DMS153 treated with DMSO at 0.1 percent for 48 hours (cell line): Measurements from ENCODE around the gene EPAS1.

Source experiments
- DNase-seq: peaks from one replicate; lab custom pipeline; 2025; ENCODE audit not compliant: unreplicated experiment; lab: John Stamatoyannopoulos, UW

The EPAS1 gene

DNA sequence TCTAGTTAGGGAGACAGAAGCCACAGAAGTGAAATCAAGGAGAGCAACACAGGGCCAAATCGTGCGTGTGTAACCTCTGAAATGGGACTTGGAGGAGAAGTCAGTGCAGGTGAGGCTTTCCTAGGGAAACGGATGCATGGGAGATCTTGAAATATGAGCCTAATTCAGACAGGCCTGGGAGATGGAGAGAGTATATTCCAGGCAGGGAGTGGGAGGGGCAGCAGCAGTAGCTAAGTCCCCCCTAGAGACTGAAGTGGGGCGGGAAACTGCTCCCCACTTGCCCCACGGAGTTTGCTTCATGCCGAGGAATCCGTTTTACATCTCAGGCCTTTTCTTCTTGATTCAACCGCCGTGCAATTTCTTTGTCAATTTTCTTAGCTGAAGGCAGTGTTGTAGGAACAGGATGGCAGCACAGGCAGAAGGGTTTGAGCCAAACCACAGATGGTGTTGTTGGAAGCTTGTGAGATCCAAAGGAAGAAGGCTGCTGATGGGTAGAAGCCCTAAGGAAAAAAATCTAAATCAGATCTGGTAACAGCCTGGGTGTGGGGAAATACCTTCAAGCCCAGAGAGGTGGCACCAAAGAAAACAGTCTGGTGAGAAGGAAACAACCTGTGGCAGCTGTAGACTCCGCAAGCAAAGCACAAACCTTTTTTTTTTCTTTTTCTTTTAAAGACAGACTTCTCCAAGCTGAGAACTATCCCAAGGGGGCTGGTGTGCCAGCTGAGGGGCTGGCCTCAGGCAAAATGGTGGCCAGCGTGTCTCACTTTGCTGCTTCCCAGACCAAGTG is 40.2 kb downstream of the EPAS1 start:
- DNase-seq: no peak

DNA sequence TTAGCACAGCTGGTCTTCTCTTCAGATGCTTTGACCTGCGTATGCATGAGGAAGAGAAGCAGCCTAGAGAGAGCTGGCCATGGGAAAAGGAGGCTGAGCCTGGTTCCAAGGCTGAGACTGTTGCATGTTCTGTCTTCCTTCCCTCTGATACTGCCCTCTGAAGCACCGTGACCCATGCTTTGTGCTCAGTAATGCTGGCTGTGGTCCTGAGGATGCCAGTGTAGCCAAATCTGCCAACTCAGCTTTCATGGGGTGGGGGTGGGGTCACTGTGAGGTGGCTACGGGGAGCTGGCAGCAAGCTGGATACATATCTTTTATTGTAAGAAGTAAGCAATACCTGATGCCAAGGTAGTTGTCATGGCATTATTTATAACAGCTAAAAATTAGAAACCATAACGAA is 41.5 kb downstream of the EPAS1 start:
- no peak for DNase-seq

DNA sequence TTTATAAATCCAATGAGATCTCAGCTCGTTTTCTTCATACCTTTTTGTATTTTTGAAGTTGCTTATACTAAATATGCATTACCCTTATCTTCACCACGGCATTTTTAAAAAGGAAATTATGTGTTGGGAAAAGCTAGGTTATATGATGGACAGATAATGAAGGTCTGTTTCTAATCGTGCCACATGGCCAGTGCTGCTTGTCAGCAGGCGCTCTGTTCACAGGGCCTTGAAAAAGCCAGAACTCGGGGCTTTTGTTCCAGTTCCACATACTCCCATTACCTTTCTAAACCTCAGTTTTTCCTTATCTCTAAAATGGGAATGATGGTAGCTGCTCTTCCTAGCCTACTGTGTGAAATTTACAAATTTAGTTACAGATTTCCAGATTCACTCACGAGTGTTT is 42.0 kb downstream of the EPAS1 start:
- DNase-seq: no peak

DNA sequence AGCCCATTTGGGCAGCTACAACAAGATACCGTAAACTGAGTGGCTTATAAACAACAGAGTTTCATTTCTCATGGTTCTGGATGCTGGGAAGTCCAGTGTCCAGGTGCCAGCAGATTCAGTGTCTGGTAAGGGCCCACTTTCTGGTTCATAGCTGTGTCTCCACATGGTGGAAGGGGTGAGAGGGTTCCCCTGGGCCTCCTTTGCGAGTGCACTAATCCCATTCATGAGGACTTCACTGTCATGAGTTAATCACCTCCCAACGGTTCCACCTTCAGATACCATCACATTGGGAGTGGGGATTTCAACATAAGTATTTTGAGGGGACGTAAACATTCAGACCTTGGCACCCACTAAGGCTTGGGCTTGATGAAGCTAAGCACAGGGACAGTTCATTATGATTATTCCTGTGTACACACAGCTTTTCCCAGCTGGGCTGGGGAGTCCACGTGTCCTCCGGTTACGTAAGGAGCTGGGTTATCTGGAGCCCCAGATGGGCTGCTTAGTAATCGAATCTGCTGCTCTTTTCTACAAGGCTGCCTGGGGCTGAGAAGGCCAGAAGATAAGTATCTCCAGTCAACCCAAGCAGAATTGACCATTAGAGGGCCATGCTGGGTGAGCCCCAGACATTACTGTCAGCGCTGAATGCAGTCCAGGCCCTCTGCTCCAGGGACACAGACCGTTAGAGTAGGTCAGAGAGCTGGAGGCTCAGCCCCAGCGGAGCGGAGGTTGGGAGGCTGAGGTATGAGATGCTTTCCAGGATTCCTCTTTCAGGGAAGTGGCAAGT is 42.7 kb downstream of the EPAS1 start:
- DNase-seq: no peak

DNA sequence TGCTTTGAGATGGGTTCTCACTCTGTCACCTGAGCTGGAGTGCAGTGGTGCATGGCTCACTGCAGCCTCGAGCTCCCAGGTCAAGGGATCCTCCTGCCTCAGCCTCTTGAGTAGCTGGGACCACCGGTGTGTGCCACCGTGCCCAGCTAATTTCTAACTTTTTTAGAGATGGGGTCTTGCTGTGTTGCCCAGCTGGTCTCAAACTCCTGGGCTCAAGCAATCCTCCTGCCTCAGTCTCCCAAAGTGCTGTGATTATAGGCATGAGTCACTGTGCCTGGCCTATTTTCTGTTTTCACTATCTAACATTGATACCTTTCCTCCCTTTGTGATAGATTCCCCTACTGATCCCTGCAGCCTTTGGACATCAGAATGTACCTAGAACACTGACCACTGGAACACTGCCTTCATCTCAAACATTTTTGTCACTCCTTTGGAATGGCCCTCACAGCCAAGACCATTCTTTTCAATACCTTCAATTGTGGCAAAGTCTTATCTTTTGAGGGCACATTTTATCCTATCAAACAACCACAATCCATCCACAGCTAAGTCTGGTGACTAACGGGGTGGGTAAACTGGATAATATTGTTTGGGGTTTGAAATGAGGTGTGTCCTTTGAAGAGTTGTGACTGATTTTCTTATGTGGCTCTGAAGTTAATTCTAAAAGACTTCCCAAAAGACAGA is 43.7 kb downstream of the EPAS1 start:
- no peak for DNase-seq

DNA sequence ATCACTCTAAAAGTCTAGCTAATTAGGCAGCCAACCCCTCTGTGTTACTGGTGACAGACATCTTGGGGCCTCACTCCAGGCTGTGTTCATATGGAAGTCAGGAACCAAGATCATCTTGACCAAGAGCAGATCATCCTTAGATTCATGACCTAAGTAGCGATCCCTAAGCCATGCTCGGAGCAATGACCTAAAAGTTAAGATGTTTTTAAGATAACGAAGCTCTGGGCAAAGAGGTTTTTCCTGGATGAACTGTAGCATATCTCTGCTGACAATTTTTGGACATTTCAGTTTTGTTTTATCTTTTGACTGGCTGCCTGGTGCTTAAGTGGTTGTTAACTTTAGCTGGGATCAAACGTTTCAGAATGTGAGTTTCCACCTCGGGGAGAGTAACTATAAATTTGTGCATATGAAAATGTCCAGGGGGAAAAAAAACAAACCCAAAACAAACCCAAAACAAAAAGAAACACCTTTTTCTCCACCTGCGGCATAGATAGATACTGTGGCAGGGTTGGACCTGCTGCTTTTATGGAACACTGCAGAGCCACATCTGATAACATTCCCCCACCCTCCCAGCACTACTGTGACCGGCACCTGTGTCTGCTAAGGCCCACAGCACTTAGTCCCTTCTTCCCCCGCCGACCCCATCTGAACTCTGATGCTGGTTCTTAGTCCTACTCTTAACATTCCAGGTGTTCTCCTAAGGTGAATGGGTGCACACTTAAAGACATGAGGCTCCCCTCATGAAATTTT is 45.5 kb downstream of the EPAS1 start:
- DNase-seq: no peak

DNA sequence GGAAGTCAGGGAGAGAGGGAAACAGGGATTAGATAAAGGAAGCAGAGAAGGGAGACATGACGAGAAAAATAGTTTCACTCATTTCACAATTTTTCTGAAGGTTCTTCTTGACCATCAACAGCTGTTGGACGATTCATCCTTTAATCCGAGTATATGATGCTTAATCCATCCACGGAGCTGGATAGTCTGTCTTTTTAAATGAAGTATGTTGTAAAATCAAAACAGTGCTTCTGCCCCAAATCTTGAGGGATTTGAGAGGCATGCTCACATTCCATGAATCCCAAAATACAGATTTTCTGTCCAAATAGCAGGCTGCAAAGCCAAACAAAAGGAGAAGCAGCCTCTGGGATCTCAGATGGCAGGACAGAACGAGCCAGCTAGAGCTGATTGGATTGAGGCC is 47.5 kb downstream of the EPAS1 start:
- no peak for DNase-seq

DNA sequence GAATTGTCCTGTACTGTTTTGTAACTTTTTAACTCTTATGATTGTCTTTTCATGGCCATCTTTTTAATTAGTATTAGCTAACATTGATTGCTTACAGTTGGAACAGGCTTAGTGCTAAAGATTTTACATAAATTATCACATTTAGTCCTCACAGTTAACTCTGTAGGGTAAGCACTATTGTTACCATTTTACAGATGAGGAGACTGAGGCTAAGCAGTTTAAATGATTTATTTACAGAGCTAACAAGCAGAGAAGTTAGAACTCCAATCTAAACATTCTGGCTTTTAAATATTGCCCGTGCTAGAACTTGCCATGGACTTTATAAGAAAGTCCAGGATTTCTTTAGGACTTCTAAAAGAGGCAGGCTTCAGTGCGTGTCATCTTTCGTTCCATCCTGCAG is 48.6 kb downstream of the EPAS1 start:
- DNase-seq: no peak

DNA sequence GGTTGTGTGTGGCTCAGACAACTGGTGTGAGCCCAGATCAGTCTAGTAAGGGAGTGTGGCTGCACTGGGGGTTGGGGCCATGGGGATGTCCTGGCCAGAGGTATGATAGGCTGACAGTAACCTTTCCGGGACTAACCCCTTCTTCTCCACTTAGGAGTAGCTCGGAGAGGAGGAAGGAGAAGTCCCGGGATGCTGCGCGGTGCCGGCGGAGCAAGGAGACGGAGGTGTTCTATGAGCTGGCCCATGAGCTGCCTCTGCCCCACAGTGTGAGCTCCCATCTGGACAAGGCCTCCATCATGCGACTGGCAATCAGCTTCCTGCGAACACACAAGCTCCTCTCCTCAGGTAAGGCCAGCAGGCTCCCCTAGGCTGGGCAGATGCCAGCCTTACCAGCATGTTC is 49.5 kb downstream of the EPAS1 start:
- DNase-seq: no peak

DNA sequence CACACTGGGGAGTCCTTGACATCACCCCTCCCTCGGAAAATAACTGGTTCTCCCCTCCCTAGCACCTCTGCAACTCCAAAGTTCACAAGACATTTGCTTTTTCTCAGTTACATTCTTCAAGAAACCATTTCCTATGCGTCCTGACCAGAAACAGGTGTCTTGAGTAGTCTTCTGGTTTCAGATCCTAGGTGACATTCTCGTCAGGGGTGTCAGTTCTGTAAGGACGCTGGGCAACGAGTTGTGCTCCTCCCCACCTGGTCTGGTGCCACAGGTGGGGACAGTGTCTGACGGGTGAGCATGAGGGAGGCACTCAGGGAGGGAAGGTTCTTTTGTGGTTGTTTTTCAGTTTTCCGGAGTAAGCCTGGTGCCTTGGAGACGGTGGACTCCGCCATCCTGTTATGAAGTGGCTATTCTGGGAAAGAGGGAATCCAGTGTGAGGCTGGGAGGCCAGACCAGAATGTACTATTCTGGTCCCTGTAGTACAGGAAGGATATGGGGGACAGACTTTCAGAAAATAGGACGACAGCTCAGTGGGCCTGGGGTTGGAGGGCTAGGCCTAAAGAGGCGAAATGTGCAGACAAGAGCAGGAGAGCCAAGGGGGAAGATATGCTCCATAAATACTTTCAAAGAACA is 50.6 kb downstream of the EPAS1 start:
- DNase-seq: no peak

DNA sequence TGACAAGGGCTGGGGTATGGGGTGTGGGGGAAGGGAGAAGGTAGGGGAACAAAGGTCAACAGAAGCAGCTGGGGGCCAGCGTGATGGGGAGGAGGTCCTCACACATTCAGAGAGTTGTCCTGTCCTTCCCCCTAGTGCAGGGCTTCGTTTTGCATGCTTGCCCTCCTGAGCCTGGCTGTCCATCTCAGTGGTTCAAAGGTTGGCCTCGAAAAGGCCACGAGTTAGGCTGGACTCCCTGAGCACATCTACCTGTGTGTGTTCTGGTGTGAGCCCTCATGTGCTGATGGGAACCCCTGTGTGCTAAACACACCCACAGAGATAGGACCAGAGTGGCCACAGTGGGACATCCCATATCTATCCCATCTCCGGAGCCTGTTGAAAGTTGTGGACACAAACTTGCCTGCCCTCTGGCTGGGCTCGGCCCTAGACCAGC is 51.9 kb downstream of the EPAS1 start:
- DNase-seq: no peak

DNA sequence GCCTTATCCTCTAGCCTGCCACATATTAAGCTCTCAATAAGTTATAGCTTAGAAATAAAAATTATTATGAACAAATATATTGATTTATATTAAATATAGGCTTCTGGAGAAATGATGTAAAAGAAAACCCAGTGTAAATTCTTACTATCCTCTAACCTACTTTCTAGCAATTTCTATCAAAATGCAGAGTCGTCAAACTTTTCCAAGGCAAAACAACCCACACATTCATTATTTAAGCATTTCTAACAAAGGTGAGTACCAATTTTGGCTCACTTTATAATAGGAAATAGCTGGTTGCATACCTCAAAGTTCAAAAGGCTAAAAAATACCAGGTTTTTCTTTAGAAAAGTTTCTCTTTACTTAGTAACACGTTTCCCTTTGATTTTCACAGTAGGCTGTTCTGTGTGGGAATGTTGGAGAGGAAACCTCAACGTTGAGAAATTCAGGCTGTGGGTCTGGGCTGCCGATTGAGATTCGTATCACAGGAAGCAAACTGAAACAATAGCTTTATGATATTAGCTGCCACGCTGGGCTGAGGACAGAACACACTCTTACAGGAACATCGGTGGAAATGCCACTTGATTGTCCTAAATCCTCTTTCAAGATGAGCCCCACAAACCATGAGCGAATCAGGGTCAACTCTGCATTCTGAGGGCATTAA is 53.0 kb downstream of the EPAS1 start:
- DNase-seq: no peak

DNA sequence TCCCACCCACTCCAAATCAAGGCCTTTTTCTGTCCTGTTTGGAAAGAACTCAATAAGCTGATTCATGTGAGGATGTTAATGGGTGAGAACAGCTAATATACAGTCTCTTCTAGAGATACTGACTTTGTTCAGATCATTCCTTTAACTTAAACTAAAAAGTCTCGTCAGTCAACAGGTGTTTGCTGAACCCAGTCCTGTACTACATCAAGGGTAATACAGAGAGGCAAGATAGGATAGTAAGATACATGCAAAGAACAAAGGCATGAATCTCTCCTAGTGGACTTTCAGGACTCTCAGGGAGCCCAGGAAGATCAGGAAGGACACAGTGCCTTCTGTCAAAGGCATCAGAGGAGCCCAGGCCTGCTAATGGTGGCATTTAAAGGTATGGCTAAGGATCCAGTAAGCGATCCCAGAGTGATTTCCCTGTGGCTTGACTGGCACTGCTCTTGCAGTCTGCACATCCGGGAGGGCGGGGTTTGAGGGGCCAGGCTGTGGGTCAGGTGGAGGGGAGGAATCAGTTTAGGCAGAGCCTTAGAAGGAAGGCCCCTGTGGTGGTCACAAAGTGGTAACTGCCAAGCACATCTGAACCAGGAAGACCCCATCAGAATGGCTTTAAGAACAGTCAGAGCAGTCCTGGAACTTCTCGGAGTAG is 54.0 kb downstream of the EPAS1 start:
- no peak for DNase-seq

DNA sequence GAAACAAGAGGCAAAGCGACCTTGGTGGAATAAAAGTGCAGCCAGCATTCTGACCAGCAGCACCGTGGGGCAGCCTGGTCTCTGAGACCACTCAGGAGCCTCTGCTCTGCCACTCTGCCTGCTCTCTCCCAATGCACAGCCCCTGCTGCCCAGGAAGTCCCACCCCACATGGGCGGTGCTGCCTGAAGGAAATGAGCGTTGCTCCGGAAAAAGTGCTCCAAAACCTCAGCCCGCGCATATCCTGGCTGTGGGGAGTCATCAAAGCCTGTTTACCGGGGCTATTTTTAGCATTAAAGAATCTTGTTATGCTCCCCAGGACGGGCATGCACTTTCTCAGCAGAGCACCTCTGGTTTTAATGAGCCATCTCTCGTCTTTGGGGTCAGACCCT is 54.5 kb downstream of the EPAS1 start:
- DNase-seq: no peak

DNA sequence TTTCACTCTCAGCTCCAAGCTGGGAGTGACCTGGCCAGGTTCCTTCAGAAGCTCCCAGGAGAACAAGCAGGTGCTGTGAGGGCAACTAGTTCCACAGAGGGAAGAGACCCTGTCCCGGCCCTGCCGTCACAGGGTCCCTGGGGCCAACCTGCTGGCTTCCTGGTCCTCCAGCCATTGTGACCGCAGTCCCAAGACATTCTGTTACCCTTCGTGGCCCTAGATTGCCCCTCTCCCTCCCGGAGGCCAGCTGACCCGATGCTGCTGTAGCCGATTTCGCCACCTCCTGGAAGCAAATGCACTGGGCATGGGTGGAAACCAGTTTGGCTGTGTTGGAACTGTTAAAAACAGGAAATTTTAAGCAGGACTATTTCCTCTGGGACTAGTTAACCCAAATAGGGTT is 55.4 kb downstream of the EPAS1 start:
- DNase-seq: no peak

DNA sequence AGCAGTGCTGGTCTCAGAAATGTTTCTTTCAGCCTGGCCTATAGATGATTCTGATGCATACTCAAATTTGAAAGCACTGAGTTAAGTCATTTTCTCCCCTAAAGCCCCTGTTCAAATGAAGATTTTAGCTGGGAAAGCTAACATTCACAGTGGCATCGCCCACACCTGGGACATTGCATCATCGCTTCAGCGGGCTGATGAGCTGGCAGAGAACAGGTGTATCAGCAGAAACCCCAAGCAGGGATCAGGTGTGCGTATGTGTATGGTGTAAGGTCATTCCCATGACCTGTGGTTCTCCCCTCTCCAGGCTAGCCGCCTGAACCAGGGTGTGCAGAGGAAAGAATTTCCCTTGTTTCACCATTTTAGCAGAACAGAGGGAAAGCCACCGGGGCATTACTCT is 56.3 kb downstream of the EPAS1 start:
- no peak for DNase-seq

DNA sequence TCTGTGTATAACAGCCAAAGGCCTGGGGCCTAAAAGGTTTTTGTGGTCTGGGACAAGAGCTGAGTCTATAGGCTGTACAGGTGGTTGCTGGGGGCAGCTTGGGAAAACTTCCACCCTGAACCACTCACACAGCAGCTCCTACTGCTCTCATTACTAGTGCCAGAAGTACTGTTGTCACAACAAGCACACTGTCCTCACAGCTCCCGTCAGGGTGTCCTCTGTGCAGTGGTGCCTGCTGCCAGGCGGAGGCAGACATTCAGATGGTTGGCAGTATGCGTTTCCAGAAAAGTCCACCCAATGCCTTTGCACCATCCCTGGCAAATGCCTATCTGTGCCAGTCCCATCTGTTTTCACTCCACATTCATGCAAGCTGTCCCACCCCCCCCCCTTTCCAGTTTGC is 58.5 kb downstream of the EPAS1 start:
- no peak for DNase-seq

DNA sequence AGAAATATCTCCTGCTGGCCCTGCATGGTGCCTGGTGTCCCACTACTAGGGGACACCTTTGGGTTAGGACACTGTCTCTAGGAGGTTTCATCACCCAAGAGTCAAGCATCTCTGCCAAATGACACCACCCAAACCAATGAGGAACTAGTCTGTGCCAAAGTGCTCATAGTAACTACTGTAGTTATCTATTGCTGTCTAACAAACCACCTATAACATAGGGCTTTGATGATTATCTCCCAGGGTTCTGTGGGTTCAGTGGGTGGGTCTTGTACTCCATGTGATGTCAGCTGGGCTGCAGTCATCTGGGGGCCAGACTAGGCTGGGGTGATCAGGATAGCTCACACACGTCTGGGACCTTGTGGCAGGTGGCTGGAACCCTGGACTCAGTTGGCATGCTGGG is 59.8 kb downstream of the EPAS1 start:
- DNase-seq: no peak

DNA sequence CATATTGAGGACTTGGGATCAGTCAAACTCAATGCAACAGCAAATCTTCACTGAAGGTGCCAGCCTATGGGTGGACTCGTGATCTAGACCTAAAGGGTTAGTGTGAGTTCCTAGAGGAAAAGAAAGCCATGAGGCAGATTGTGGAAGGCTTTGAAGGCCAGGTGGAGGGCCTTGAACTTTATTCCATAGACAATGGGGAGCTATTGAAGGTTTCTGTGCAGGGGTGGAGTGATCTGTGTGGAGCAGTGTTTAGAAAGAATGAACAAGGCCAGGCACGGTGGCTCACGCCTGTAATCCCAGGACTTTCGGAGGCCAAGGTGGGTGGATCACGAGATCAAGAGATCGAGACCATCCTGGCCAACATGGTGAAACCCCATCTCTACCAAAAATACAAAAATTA is 61.5 kb downstream of the EPAS1 start:
- no peak for DNase-seq

DNA sequence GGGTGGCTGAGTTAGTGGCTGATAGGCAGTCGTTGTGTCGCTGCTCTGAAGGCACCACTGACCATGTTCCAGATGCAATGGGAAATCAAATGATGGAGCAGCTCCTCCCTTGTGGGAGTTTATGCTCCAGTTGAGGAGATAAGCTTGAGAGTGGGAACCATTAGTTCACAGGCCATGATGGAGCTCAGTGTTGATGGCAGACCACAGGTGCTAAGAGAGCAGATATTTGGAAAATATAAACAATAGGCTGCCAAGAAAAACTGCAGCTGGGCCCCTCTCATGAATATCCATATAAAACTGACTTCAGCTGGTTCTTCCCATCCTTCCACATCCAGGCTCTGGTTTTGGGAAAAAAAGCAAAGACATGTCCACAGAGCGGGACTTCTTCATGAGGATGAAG is 63.1 kb downstream of the EPAS1 start:
- DNase-seq: no peak
